Measurements from ENCODE around the gene GASK1A.

- TF ChIP-seq CTCF (IDR thresholded peaks at IDR 0.05; ENCODE audit: low read depth, low read length) (no peak), MAX (IDR thresholded peaks at IDR 0.05; ENCODE audit: low read depth, low read length) (no peak), POLR2A (IDR thresholded peaks at IDR 0.05; ENCODE audit: extremely low read depth, insufficient read length) (no peak), MYC (IDR thresholded peaks at IDR 0.05; ENCODE audit: low read depth, low read length) (no peak)
These were observed 18.8 kb upstream of the GASK1A start for GRCh38 chr3:42960282-42960681.
